Small intestine (tissue), 7 donors: ENCODE results near the gene JARID2. TPM values are rescaled to one million over a fixed set of nuclear protein-coding genes. Genes with fewer than 3 reads are reported as not detected.
"Not testable (repeated sequence)": the region's sequence is repeated elsewhere in the genome, so short reads cannot be mapped to it uniquely, and the experiment has no call there.

ENCODE experiments used
- DNase-seq, 2 donors: peaks; one replicate each; pipeline versions ENCODE4 v3.0.0 to v3.0.0-alpha.2; 2013
- FAIRE-seq: peaks from 2 replicates; lab custom pipeline; 2012; peaks lifted over from hg19 to GRCh38; lab: Jason Lieb, UNC
- H3K27ac ChIP-seq, 3 donors: one replicate each; pipeline ENCODE4 v1.5.1; 2013; ENCODE audit warnings: low read length in 2 of 3, mild to moderate bottlenecking in 2 of 3, control low read depth in 1 of 3, inconsistent platforms in 1 of 3, low read depth in 1 of 3, moderate library complexity in 1 of 3
- H3K27me3 ChIP-seq, 3 donors: one replicate each; pipeline ENCODE4 v1.6.1; 2013; ENCODE audit warnings: low read length in 3 of 3, inconsistent platforms in 1 of 3; ENCODE audit not compliant: control insufficient read depth in 3 of 3, insufficient read depth in 3 of 3
- H3K36me3 ChIP-seq, 3 donors: one replicate each; pipeline ENCODE4 v1.6.1; 2013; ENCODE audit warnings: low read length in 3 of 3, inconsistent platforms in 1 of 3, low read depth in 1 of 3, mild to moderate bottlenecking in 1 of 3, moderate library complexity in 1 of 3; ENCODE audit not compliant: control insufficient read depth in 3 of 3, insufficient read depth in 2 of 3
- H3K4me1 ChIP-seq, 3 donors: one replicate each; pipeline ENCODE4 v1.6.1; 2013; ENCODE audit warnings: low read length in 2 of 3, inconsistent platforms in 1 of 3, low read depth in 1 of 3, mild to moderate bottlenecking in 1 of 3, moderate library complexity in 1 of 3; ENCODE audit not compliant: control insufficient read depth in 3 of 3, insufficient read depth in 2 of 3
- H3K4me3 ChIP-seq, 3 donors: one replicate each; pipeline ENCODE4 v1.5.1; 2013; ENCODE audit warnings: low read length in 3 of 3, control low read depth in 1 of 3, inconsistent platforms in 1 of 3, low read depth in 1 of 3, mild to moderate bottlenecking in 1 of 3, moderate library complexity in 1 of 3
- H3K9me3 ChIP-seq, 2 donors: one replicate each; pipeline ENCODE4 v1.6.1; 2013; ENCODE audit warnings: low read depth in 1 of 2, low read length in 1 of 2; ENCODE audit not compliant: control insufficient read depth in 2 of 2, insufficient read depth in 1 of 2
- WGBS, 3 donors: extraction: QIAGEN DNeasy Blood & Tissue Kit; methylation state at CpG; one replicate each; pipeline ENCODE4 v1.1.7; 2013; 5-methylcytosine and 5-hydroxymethylcytosine counted together
- polyA plus RNA-seq, 4 donors: library from polyadenylated mRNA; stranded (reverse) in 3 of 4; unstranded in 1 of 4; fragments of 200-250 nt in 3 of 4; fragments of 120-200 nt in 1 of 4; gene quantifications; one replicate each; pipeline versions ENCODE4 v1.2.1 to v1.2.3, GENCODE V29; 2013
- donor health status: healthy with polysubstance abuse.
- donor health status: control.
- donor health status: control.
- donor health status: Bipolar disorder and iron deficiency.
- donor health status: healthy.

Gene JARID2
- polyA plus RNA-seq, 4 donors, result 4.9 to 10.5 (median 6.7) TPM

DNA sequence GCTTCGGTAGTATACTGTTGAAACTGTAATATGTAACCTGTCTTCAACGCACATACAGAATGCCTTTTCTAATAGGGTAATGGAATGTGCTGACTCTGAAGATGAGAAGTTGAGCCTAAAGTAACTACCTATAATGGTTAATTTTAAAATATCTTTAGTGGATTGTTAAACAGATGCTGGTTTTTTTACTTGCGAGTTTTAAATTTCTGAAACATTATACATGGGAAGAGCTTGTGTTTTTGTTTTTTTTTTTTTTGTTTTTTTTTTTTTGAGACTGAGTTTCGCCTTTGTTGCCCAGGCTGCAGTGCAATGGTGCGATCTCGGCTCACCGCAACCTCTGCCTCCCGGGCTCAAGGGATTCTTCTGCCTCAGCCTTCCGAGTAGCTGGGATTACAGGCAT is 166.9 kb downstream of the JARID2 start:
- H3K4me3 ChIP-seq, result no peak overlapping the region
- no peak for FAIRE-seq
- 93 to 99% (median 98%) methylated on average over 9 of the region's 9 CpGs for WGBS, 3 donors

DNA sequence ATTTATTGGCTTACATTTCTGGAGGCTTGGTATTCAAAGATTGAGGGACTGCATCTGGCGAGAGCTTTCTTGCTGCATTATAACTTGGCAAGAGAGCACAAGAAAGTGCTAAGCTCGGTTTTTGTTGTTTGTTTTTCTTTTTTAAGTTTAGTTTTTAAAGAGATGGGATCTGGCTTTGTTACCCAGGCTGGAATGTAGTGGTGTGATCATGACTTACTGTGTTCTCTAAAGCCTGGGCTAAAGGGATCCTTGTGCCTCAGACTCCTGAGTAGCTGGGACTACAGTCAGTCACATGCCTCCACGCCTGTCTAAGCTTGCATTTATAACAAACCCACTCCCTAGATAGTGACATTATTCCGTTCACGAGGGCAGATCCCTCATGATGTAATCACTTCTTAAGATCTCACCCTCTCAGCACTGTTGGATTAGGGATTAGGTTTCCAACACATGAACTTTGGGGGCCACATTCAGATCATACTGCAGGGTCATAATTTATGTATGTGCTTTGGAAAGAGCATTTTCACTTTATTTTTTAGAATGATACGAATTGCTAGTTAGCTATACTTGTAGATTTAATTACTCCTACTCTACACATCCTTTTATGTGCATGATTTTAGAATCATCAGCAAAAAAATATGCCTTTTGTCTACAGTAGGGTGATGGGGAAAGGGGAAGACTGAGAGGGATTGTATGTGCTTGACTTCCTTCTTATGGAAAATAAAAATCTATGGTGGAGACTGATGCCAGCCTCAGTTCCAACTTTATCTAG is 167.8 kb downstream of the JARID2 start:
- peaks cover 0 to 4% (median 0%) of the 10 kb centered on the region in 3 donors for H3K4me1 ChIP-seq
- DNase-seq (no peak), FAIRE-seq (no peak)
- no peak overlapping the region for H3K4me3 ChIP-seq
- no peak overlapping the region for H3K27ac ChIP-seq
- H3K27me3 ChIP-seq, result no peaks in the 10 kb centered on the region
- peaks cover 0 to 4% (median 0%) of the 10 kb centered on the region in 3 donors for H3K36me3 ChIP-seq
- WGBS, 3 donors, result 62 to 83% (median 79%) methylated on average over 6 of the region's 6 CpGs
- H3K9me3 ChIP-seq, result peaks cover 0 to 16% of the 10 kb centered on the region in 2 donors

More for the DNA sequence above, 166.9 kb downstream of the JARID2 start:
- Histone ChIP-seq H3K36me3 (peaks cover 0 to 4% (median 0%) of the 10 kb centered on the region in 3 donors), H3K4me1 (peaks cover 0 to 4% (median 0%) of the 10 kb centered on the region in 3 donors), H3K27ac (no peak overlapping the region), H3K27me3 (no peaks in the 10 kb centered on the region), H3K9me3 (peaks cover 0 to 10% of the 10 kb centered on the region in 2 donors)
- DNase-seq, result no peak

DNA sequence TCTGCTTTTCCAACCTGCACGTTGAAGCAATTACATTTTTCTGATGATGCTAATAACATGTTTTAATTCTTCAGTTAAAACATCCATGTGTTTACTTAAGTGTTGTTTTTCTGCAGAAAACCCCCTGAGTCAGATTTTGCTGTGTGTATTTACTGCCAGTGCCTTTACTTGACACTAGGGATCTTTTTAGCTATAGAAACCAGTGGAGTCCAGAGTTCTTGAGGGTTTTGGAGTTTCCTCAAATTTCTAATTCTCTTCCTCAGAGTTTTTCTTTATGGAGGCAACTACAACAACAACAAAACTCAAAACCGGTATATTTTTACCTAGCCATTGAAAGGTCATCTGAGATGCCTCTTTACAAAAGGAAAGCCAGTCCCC is 168.4 kb downstream of the JARID2 start:
- peaks cover 0 to 16% of the 10 kb centered on the region in 2 donors for H3K9me3 ChIP-seq
- no peak overlapping the region for H3K4me3 ChIP-seq
- no peak overlapping the region for H3K27ac ChIP-seq
- no peak for DNase-seq
- no peak for FAIRE-seq
- H3K36me3 ChIP-seq, result peaks cover 0 to 4% (median 0%) of the 10 kb centered on the region in 3 donors
- 38 to 70% (median 58%) methylated on average over 2 of the region's 2 CpGs for WGBS, 3 donors
- H3K4me1 ChIP-seq, result peaks cover 0 to 4% (median 0%) of the 10 kb centered on the region in 3 donors
- H3K27me3 ChIP-seq, result no peaks in the 10 kb centered on the region

DNA sequence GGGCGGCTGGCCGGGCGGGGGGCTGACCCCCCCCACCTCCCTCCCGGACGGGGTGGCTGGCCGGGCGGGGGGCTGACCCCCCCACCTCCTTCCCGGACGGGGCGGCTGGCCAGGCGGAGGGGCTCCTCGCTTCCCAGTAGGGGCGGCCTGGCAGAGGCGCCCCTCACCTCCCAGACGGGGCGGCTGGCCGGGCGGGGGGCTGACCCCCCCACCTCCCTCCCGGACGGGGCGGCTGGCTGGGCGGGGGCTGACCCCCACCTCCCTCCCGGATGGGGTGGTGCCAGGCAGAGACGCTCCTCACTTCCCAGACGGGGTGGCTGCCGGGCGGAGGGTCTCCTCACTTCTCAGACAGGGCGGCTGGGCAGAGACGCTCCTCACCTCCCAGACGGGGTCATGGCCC is 169.8 kb downstream of the JARID2 start:
- not testable (repeated sequence) for H3K27me3 ChIP-seq, DNase-seq, H3K4me3 ChIP-seq, H3K27ac ChIP-seq, H3K36me3 ChIP-seq, H3K4me1 ChIP-seq, FAIRE-seq
- peaks cover 0 to 16% of the 10 kb centered on the region in 2 donors for H3K9me3 ChIP-seq
- 94 to 99% (median 98%) methylated on average over 12 to 29 of the region's 30 CpGs for WGBS, 3 donors

DNA sequence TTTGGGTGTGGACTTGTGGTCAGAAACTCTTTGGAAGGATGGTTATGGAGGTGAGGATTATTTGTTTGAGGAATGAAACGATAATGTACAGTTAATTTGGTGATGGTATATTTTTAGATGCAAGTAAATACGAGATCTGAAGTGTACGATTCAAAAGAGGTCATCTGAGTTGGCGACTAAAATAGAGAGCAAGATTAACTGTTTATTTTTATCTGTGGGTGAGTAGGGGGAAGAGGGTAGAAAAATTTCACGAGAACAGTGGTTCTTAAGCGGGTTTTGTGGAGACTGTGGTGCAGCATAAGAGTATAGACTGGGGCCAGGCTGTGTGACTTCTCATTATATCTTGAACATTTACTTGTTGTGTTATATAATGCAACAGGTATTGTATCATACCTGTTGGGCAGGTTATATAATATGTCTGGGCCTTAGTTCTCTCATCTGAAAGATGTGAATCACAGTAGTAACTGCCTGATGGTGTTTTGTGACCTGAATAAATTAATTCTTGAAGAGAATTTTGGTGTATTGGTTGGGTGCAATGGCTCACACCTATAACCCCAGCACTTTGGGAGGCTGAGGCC is 171.2 kb downstream of the JARID2 start:
- Histone ChIP-seq H3K4me3 (no peak overlapping the region), H3K9me3 (peaks cover 0 to 18% of the 10 kb centered on the region in 2 donors), H3K27me3 (no peaks in the 10 kb centered on the region), H3K27ac (no peak overlapping the region), H3K4me1 (peaks cover 0 to 3% (median 0%) of the 10 kb centered on the region in 3 donors), H3K36me3 (peaks cover 0 to 6% (median 0%) of the 10 kb centered on the region in 3 donors)
- FAIRE-seq (no peak), DNase-seq (no peak)
- 77 to 90% (median 80%) methylated on average over 6 of the region's 6 CpGs for WGBS, 3 donors

DNA sequence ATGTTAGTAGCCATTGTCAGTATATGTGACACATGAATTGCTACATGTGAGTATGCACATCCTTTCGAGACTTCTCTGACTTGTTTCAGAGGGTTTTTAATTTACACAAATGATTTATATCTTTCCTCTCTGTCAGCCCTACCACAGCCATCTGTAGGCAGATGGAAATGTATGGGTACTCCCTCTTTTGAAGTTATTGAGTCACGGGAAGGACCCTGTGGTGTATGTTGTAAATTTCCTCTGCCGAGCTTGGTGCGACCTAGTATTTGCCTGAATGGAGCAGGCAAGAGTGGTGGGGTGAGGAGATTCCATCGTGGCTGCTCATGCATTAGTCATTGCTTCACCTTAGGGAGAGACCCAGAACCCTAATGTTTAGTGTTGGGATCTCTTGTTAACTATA is 171.9 kb downstream of the JARID2 start:
- Histone ChIP-seq H3K27ac (no peak overlapping the region), H3K4me1 (peaks cover 0 to 3% (median 2%) of the 10 kb centered on the region in 3 donors), H3K36me3 (peaks cover 0 to 6% (median 0%) of the 10 kb centered on the region in 3 donors), H3K9me3 (peaks cover 0 to 18% of the 10 kb centered on the region in 2 donors), H3K27me3 (no peaks in the 10 kb centered on the region), H3K4me3 (no peak overlapping the region)
- DNase-seq (no peak), FAIRE-seq (no peak)
- 79 to 89% (median 82%) methylated on average over 5 of the region's 5 CpGs for WGBS, 3 donors

DNA sequence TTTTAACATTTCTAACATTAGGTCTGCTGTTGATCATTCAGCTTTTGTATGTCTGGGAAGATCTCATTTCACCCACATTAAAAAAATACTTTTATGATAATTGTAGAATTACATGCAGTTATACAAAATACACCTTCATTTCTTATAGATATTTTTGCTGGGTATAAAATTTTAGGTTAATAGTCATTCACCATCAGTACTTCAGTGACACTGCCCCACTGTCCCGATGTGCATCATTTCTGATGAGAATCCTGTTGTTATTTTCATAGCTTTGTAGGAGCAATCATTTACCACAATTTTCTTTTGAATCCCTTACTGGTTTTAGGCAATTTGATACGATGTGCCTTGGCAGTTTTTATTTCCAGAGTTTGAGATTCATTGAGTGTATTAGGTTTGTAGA is 173.6 kb downstream of the JARID2 start:
- H3K27me3 ChIP-seq, result no peaks in the 10 kb centered on the region
- H3K36me3 ChIP-seq, result peaks cover 0 to 9% (median 0%) of the 10 kb centered on the region in 3 donors
- no peak overlapping the region for H3K27ac ChIP-seq
- H3K9me3 ChIP-seq, result peaks cover 0 to 18% of the 10 kb centered on the region in 2 donors
- WGBS, 3 donors, result 93 to 100% (median 98%) methylated on average over 2 of the region's 2 CpGs
- DNase-seq (no peak), FAIRE-seq (no peak)
- peaks cover 0 to 5% (median 3%) of the 10 kb centered on the region in 3 donors for H3K4me1 ChIP-seq
- no peak overlapping the region for H3K4me3 ChIP-seq

DNA sequence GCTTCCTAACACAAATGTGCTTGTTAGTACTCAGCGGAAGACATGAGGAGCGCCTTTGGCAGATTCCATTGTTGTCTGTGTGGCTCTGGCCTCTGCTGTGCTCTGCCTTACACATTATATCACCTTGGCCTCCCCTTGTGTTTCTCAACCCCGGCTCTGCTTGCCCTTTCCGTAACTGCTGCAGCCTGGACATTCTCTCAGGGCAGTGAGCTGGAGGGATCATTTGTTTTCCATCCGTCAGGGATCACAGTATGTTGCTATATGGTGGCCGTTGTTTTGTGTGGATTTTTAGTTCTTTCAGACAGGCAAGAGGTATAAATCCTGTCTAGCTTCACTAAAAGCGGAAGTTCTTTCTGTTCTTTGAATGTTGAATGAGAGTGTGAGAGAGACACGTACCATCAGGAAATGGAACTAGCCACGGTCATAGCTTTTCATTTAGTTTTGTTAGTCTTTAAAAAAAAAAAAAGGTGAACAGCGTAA is 175.1 kb downstream of the JARID2 start:
- Histone ChIP-seq H3K4me3 (no peak overlapping the region), H3K27ac (peak overlapping the region in 1 of 3 donors; percentile 38), H3K9me3 (peaks cover 0 to 18% of the 10 kb centered on the region in 2 donors), H3K27me3 (no peaks in the 10 kb centered on the region), H3K4me1 (peaks cover 0 to 5% (median 3%) of the 10 kb centered on the region in 3 donors), H3K36me3 (peaks cover 0 to 9% (median 0%) of the 10 kb centered on the region in 3 donors)
- 71 to 87% (median 79%) methylated on average over 10 of the region's 10 CpGs for WGBS, 3 donors
- FAIRE-seq (no peak), DNase-seq (no peak)
